ENCODE results near the gene GALNT10.

DNA sequence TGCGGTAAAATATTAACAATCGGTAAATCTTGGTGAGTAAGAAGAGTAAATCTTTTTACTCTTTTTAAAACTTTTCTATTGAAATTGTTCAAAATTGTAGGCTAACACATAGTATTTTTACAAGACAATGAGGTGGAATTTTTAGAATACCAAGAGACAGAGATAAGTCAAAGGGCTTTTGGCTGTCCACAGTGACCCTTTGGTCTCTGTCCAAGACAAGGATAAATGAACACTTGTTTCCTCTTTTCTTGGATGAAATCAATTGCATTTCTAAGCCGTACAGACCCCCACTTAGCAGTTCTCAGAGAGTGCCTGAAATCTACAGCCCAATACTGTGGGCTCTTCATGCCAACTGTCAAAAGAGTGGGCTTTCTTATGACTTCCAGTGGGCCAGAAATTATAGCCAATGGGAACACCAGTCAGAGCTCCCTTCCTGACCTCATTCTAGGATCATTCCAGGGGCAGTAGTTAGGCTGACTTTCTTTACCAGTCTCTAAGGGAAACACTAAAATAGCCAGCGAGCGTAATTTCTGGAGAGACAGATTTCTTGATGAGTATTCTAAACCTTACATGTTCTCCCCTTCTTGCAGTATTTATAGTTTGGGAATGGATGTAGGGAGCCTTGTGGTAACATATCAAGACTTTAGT is 74.1 kb downstream of the GALNT10 start:
- TF ChIP-seq YY1 (IDR thresholded peaks at IDR 0.05; ENCODE audit: insufficient read depth, insufficient read length) (no peak), ZNF274 (IDR thresholded peaks at IDR 0.05; ENCODE audit: low read depth, low read length) (no peak), SUZ12 (IDR thresholded peaks at IDR 0.05; ENCODE audit: extremely low read depth, insufficient read depth, insufficient read length) (no peak)

Data from NT2/D1 (cell line).